Stomach (tissue), 9 donors: Measurements from ENCODE around the gene SLC4A3. TPM values are rescaled to one million over a fixed set of nuclear protein-coding genes. Genes with fewer than 3 reads are reported as not detected.
A peak's percentile ranks its signal among the peaks of the same experiment; 100 is the strongest.

Experiments used
- DNase-seq, 2 donors: peaks; one replicate each; pipeline versions ENCODE4 v3.0.0 to v3.0.0-alpha.2; 2013 to 2019
- H3K27ac ChIP-seq, 5 donors: fragments of 200-600 bp in 4 of 5; sonication (generic) in 4 of 5; one replicate each; pipeline ENCODE4 v1.5.1; 2013 to 2019; ENCODE audit warnings: mild to moderate bottlenecking in 1 of 5, moderate library complexity in 1 of 5
- H3K27me3 ChIP-seq, 3 donors: fragments of 200-600 bp; sonication (generic); one replicate each; pipeline ENCODE4 v1.5.1; 2017 to 2019; ENCODE audit warnings: mixed run types in 1 of 3
- H3K36me3 ChIP-seq, 4 donors: fragments of 200-600 bp; sonication (generic); 1 replicate in 3 of 4; 2 replicates in 1 of 4; pipeline ENCODE4 v1.5.1; 2016 to 2019
- H3K4me1 ChIP-seq, 4 donors: fragments of 200-600 bp; sonication (generic); one replicate each; pipeline ENCODE4 v1.5.1; 2016 to 2019
- H3K4me3 ChIP-seq, 4 donors: fragments of 200-600 bp; sonication (generic) in 3 of 4; one replicate each; pipeline ENCODE4 v1.5.1; 2016 to 2019; ENCODE audit warnings: mild to moderate bottlenecking in 1 of 4
- H3K9me3 ChIP-seq, 4 donors: fragments of 200-600 bp; sonication (generic); one replicate each; pipeline ENCODE4 v1.5.1; 2016 to 2019
- EP300 ChIP-seq: sonication (generic); formaldehyde crosslinking; IDR thresholded peaks from one replicate; pipeline ENCODE4 v1.6.1; 2017; ENCODE audit warnings: antibody characterized with exemption
- POLR2A ChIP-seq, 4 donors: fragments of 450-650 bp; IDR thresholded peaks; one replicate each; pipeline ENCODE4 v1.6.1; 2016; ENCODE audit warnings: antibody characterized with exemption in 4 of 4, control low read depth in 2 of 4, mild to moderate bottlenecking in 1 of 4, moderate library complexity in 1 of 4
- POLR2AphosphoS5 ChIP-seq, 3 donors: sonication (generic); formaldehyde crosslinking; IDR thresholded peaks; one replicate each; pipeline ENCODE4 v1.6.1; 2016; ENCODE audit warnings: antibody characterized with exemption in 3 of 3
- WGBS, 5 donors: extraction: QIAGEN DNeasy Blood & Tissue Kit in 3 of 5; methylation state at CpG; one replicate each; pipeline versions ENCODE4 v1.1.5 to v1.1.7; 2013 to 2018; 5-methylcytosine and 5-hydroxymethylcytosine counted together
- intact Hi-C: fragments of 100-400 bp; cut with DNase I; formaldehyde crosslinking; loops from one replicate; pipeline ENCODE4 v1.15.1; 2023; ENCODE audit warnings: low total_unique reads
- polyA plus RNA-seq, 3 donors: library from polyadenylated mRNA; stranded (reverse); fragments of 200-250 nt; gene quantifications; one replicate each; pipeline ENCODE4 v1.2.3, GENCODE V29; 2013
- total RNA-seq, 5 donors: library from RNA; depleted of rRNA; stranded (reverse); fragments of >200 nt; gene quantifications; one replicate each; pipeline versions ENCODE4 v1.1.0 to v1.2.3, GENCODE V29; 2014 to 2016
- TF ChIP-seq, protein P1 (sequence below), 7 experiments: fragments of 450-650 bp in 4 of 7; fragments of 200-600 bp in 3 of 7; sonication (generic) in 3 of 7; IDR thresholded peaks; one replicate each; pipeline ENCODE4 v1.5.1; 2016 to 2019; ENCODE audit warnings: antibody characterized with exemption in 7 of 7, control low read depth in 2 of 7, mild to moderate bottlenecking in 1 of 7
- donor health status: healthy with polysubstance abuse.
- donor health status: Bipolar disorder and iron deficiency.
- donor health status: healthy.

SLC4A3 gene
- total and polyA plus RNA-seq, 8 donors, result 0.58 to 22.8 (median 1.6) TPM; not detected in 1

DNA sequence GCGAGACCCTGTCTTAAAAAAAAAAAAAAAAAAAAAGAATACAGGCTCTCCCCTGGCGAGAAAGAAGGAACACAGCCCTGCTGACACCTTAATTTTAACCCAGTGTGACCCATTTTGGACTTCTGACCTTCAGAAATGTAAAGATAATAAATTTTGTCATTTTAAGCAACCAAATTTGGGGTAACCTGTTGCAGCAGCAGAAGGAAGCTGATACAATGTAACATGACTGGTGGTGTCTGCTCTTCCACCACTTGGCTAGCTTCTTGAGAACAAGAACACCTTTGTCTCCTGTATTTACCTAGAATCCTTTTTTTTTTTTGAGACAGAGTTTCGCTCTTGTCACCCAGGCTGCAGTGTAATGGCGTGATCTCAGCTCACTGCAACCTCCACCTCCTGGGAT is 36.3 kb upstream of the SLC4A3 start:
- TF ChIP-seq POLR2A (IDR thresholded peaks at IDR 0.05) (no peak), EP300 (no peak), POLR2AphosphoS5 (IDR thresholded peaks at IDR 0.05) (no peak)
- TF ChIP-seq, protein P1, sequence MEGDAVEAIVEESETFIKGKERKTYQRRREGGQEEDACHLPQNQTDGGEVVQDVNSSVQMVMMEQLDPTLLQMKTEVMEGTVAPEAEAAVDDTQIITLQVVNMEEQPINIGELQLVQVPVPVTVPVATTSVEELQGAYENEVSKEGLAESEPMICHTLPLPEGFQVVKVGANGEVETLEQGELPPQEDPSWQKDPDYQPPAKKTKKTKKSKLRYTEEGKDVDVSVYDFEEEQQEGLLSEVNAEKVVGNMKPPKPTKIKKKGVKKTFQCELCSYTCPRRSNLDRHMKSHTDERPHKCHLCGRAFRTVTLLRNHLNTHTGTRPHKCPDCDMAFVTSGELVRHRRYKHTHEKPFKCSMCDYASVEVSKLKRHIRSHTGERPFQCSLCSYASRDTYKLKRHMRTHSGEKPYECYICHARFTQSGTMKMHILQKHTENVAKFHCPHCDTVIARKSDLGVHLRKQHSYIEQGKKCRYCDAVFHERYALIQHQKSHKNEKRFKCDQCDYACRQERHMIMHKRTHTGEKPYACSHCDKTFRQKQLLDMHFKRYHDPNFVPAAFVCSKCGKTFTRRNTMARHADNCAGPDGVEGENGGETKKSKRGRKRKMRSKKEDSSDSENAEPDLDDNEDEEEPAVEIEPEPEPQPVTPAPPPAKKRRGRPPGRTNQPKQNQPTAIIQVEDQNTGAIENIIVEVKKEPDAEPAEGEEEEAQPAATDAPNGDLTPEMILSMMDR (IDR thresholded peaks at IDR 0.05), result no peak
- no peak for DNase-seq
- WGBS, 5 donors, result 55 to 93% (median 58%) methylated on average over 4 of the region's 4 CpGs

DNA sequence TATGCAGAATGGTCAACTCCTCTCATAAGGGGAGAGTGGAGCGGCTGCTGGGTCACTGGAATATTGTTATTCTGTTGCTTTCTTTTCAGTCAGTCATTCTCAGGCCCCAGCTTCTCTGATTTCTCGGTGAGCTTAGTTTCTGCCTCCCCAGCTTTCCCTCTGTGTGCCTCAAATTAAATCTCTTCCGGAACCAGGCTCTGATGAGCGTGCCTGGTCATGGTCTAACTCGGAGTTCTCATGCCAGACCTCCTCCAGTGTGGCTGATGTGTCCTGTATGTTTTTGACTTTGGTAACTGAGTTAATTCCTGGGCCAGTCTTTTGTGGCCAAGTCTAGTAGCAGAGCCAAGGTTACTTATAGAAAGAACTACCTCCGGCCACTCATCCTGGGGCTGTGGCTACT is 34.7 kb upstream of the SLC4A3 start:
- intact Hi-C loops, result no loop called here
- no peak for DNase-seq
- 73 to 88% (median 80%) methylated on average over 6 of the region's 6 CpGs for WGBS, 5 donors
- Histone ChIP-seq H3K4me1 (peaks cover 0 to 10% (median 8%) of the 10 kb centered on the region in 4 donors), H3K36me3 (no peaks in the 10 kb centered on the region), H3K27ac (no peak overlapping the region), H3K27me3 (no peaks in the 10 kb centered on the region), H3K9me3 (no peaks in the 10 kb centered on the region), H3K4me3 (no peak overlapping the region)
- TF ChIP-seq, protein P1 (IDR thresholded peaks at IDR 0.05), result no peak
- no peak for TF ChIP-seq POLR2A (IDR thresholded peaks at IDR 0.05)
- TF ChIP-seq EP300, result no peak
- no peak for TF ChIP-seq POLR2AphosphoS5 (IDR thresholded peaks at IDR 0.05)

More for the DNA sequence above, 36.3 kb upstream of the SLC4A3 start:
- Histone ChIP-seq H3K9me3 (no peaks in the 10 kb centered on the region), H3K27ac (no peak overlapping the region), H3K4me3 (no peak overlapping the region), H3K4me1 (no peaks in the 10 kb centered on the region), H3K27me3 (peaks cover 0 to 2% (median 0%) of the 10 kb centered on the region in 3 donors), H3K36me3 (no peaks in the 10 kb centered on the region)
- intact Hi-C loops, result no loop called here

DNA sequence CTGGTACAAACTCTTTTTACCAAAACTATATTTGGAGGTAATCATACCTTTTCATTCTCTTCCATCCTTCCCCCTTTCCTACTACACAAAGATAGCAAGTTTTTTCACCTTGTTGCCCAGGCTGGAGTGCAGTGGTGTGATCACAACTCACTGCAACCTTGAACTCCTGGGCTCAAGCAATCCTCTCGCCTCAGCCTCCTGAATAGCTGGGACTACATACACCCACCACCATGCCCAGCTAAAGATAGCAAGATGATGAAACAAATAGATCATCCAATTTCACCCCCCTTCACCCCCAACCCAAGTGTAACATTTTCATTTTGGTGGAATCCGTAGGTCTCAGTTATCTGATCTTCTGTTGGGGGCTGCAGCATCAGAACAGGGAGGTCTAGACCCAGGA is 34.3 kb upstream of the SLC4A3 start:
- no peak for DNase-seq
- Histone ChIP-seq H3K4me1 (peaks cover 0 to 10% (median 9%) of the 10 kb centered on the region in 4 donors), H3K9me3 (no peaks in the 10 kb centered on the region), H3K27me3 (no peaks in the 10 kb centered on the region), H3K27ac (no peak overlapping the region), H3K4me3 (no peak overlapping the region), H3K36me3 (no peaks in the 10 kb centered on the region)
- TF ChIP-seq POLR2A (IDR thresholded peaks at IDR 0.05) (no peak), EP300 (no peak), POLR2AphosphoS5 (IDR thresholded peaks at IDR 0.05) (no peak)
- TF ChIP-seq, protein P1 (IDR thresholded peaks at IDR 0.05), result no peak
- WGBS, 5 donors, result 85 to 89% (median 86%) methylated on average over 2 of the region's 2 CpGs
- intact Hi-C loops, result no loop called here

DNA sequence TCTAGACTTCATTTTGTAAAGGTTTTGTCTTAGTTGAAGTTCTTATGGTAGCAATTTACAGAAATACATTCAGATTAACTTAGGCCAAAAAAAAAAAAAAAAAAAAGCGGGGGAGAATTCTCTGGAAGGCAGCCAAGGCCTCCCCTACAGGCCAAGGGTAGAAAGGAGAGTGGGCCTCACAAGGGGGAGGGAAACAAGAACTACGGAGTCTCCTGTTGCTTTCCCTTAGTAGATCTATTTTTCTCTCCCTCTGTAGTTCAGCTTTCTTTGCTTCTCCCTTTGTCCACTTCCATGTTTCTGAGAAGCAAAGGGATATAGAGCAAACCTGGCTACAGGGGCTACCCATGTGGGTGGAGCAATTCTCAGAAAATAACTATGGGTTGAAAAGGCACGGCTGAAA is 32.2 kb upstream of the SLC4A3 start:
- Histone ChIP-seq H3K4me1 (peaks cover 3 to 18% (median 15%) of the 10 kb centered on the region in 4 donors), H3K27me3 (no peaks in the 10 kb centered on the region), H3K27ac (no peak overlapping the region), H3K4me3 (no peak overlapping the region), H3K9me3 (no peaks in the 10 kb centered on the region), H3K36me3 (no peaks in the 10 kb centered on the region)
- WGBS, 5 donors, result 20 to 44% (median 35%) methylated on average over 3 of the region's 3 CpGs
- no peak for TF ChIP-seq POLR2AphosphoS5 (IDR thresholded peaks at IDR 0.05)
- TF ChIP-seq, protein P1 (IDR thresholded peaks at IDR 0.05), result no peak
- TF ChIP-seq POLR2A (IDR thresholded peaks at IDR 0.05), result no peak
- TF ChIP-seq EP300, result no peak
- DNase-seq, result peak in 1 of 2 donors; percentile 87
- intact Hi-C loops, result no loop called here
